Neural crest cell (in vitro differentiated cells): ENCODE data around the gene NFE2L1. TPM values are rescaled to one million over a fixed set of nuclear protein-coding genes. Genes with fewer than 3 reads are reported as not detected.
A peak's percentile ranks its signal among the peaks of the same experiment; 100 is the strongest.
"Not testable (repeated sequence)": the region's sequence is repeated elsewhere in the genome, so short reads cannot be mapped to it uniquely, and the experiment has no call there.

Experiments
- DNase-seq: peaks from one replicate; pipeline ENCODE4 v3.0.0; 2021; ENCODE audit warnings: low read depth, mixed read lengths, low spot score
- H3K27ac Mint-ChIP-seq: one replicate; pipeline ENCODE4 v1.8.0; 2021; ENCODE audit warnings: mild to moderate bottlenecking, mixed read lengths; ENCODE audit not compliant: unreplicated experiment
- H3K27me3 Mint-ChIP-seq: 2 replicates; pipeline ENCODE4 v1.8.0; 2021; ENCODE audit warnings: low read depth, mild to moderate bottlenecking, mixed read lengths
- H3K36me3 Mint-ChIP-seq: 2 replicates; pipeline ENCODE4 v1.8.0; 2021; ENCODE audit warnings: low read depth, mild to moderate bottlenecking, mixed read lengths
- H3K4me1 Mint-ChIP-seq: 2 replicates; pipeline ENCODE4 v1.8.0; 2021; ENCODE audit warnings: mixed read lengths
- H3K4me3 Mint-ChIP-seq: one replicate; pipeline ENCODE4 v1.8.0; 2021; ENCODE audit warnings: mild to moderate bottlenecking, mixed read lengths
- H3K9me3 Mint-ChIP-seq: 2 replicates; pipeline ENCODE4 v1.8.0; 2021; ENCODE audit warnings: mixed read lengths
- long read RNA-seq: library from polyadenylated mRNA; unstranded; transcript quantifications from one replicate; pipeline ENCODE4 v2.0.0, GENCODE V29; 2020
- total RNA-seq: library from RNA; stranded (reverse); gene quantifications from 2 replicates; pipeline ENCODE4 v1.2.1, GENCODE V29; 2021
- TF ChIP-seq, protein P1 (sequence below): fragments of 200-600 bp; sonication (generic); conservative IDR thresholded peaks from 2 replicates; pipeline ENCODE4 v1.5.0; 2021; ENCODE audit warnings: antibody characterized with exemption, mild to moderate bottlenecking

NFE2L1 gene, protein sequence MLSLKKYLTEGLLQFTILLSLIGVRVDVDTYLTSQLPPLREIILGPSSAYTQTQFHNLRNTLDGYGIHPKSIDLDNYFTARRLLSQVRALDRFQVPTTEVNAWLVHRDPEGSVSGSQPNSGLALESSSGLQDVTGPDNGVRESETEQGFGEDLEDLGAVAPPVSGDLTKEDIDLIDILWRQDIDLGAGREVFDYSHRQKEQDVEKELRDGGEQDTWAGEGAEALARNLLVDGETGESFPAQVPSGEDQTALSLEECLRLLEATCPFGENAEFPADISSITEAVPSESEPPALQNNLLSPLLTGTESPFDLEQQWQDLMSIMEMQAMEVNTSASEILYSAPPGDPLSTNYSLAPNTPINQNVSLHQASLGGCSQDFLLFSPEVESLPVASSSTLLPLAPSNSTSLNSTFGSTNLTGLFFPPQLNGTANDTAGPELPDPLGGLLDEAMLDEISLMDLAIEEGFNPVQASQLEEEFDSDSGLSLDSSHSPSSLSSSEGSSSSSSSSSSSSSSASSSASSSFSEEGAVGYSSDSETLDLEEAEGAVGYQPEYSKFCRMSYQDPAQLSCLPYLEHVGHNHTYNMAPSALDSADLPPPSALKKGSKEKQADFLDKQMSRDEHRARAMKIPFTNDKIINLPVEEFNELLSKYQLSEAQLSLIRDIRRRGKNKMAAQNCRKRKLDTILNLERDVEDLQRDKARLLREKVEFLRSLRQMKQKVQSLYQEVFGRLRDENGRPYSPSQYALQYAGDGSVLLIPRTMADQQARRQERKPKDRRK
- 121 and 131 TPM in 2 replicates for total RNA-seq
- long read RNA-seq, full-length matches to known transcripts, result 6 of 12 reads
- long read RNA-seq, partial matches to known transcripts, result 0 of 12 reads
- long read RNA-seq, other reads (novel, unspliced or antisense), result 6 of 12 reads

DNA sequence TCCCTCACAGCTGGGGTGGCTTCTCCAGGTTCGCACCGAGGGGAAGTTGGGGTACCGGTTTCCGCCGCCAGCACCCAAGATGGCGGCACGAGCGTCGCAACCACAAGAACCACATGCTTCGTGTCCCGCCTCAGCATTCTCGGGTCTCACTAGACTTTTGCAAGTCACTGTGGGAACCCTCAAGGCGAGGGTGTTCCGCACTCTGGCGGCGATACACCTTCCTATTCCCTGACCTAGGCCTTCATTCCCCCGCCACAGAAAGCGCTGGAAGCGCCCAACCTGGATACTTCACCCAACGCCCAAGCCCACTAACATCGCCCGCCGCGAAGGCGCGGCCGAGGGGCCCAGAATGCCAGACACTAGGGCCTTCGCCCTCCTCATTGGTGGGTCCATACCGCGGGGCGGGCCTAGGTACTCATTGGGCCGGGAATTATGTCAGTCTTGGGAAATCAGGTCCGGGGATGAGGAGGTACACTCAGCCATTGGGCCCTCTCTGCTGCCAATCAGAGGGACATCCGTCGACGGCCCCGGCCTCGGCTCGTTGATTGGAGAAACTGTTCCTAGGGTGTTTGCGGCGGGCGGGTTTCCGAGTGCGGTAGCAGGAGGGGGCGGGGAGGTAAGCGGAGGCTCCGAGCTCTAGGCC, at the start of gene NFE2L1:
Gene NFE2L1, plus strand, starts transcription at position 619 of the 643 bp plus-strand sequence. CDS start 2,760 bp downstream, outside the sequence.
- DNase-seq, result peak; percentile 93
- H3K27me3 Mint-ChIP-seq, result no peaks in the 10 kb centered on the region
- TF ChIP-seq, protein P1, sequence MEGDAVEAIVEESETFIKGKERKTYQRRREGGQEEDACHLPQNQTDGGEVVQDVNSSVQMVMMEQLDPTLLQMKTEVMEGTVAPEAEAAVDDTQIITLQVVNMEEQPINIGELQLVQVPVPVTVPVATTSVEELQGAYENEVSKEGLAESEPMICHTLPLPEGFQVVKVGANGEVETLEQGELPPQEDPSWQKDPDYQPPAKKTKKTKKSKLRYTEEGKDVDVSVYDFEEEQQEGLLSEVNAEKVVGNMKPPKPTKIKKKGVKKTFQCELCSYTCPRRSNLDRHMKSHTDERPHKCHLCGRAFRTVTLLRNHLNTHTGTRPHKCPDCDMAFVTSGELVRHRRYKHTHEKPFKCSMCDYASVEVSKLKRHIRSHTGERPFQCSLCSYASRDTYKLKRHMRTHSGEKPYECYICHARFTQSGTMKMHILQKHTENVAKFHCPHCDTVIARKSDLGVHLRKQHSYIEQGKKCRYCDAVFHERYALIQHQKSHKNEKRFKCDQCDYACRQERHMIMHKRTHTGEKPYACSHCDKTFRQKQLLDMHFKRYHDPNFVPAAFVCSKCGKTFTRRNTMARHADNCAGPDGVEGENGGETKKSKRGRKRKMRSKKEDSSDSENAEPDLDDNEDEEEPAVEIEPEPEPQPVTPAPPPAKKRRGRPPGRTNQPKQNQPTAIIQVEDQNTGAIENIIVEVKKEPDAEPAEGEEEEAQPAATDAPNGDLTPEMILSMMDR, result no peak
- H3K4me3 Mint-ChIP-seq, result peak within 1 kb of the TSS; percentile 90
- H3K9me3 Mint-ChIP-seq, result no peaks in the 10 kb centered on the region
- peak within 1 kb of the TSS; percentile 98 for H3K27ac Mint-ChIP-seq
- peaks cover 68% of the 10 kb centered on the region for H3K4me1 Mint-ChIP-seq
- peaks cover 5% of the 10 kb centered on the region for H3K36me3 Mint-ChIP-seq

DNA sequence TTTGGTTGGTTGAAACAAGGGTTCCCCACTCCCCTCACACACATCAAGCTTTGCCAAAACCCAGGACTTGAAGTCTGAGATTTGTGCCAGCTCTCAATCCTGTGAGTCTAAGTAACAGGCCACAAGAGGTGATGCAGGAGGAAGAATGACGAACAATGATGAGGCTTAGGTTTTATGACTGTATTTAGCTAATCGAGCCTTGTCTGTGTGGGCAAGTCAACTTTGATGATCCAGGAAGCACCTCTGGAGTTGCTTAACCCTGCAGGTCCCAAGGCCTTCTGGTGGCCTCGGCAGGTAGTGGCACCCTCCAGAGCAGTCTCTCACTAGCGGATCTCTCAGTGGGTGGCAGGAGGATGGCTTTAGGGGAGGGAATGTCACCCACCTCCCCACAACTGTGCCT, 48.6 kb upstream of the NFE2L1 start:
- peaks cover 7% of the 10 kb centered on the region for H3K27me3 Mint-ChIP-seq
- H3K36me3 Mint-ChIP-seq, result peaks cover 3% of the 10 kb centered on the region
- peak overlapping the region; percentile 89 for H3K27ac Mint-ChIP-seq
- H3K4me3 Mint-ChIP-seq, result peak overlapping the region; percentile 84
- DNase-seq, result no peak
- peaks cover 77% of the 10 kb centered on the region for H3K4me1 Mint-ChIP-seq
- TF ChIP-seq, protein P1, result no peak
- H3K9me3 Mint-ChIP-seq, result no peaks in the 10 kb centered on the region

DNA sequence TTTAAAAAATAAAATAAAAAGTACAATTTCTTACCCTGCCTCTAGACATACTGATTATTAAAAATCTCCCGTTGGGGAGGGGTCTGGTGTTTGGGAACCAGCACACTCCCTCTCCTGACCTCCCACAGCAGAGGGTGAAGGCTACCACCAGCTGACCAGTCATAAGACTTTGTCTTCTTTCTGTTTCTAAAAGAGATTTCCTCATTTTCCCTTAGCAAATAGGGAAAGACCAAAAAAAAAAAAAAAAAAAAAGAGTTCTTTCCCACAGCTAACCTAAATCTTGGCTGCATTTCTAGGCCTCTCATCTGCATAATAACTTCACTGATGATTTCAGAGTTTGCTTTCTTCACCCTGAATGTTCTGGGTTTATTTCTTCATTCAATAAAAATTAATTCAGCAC, 47.0 kb upstream of the NFE2L1 start:
- H3K9me3 Mint-ChIP-seq, result no peaks in the 10 kb centered on the region
- TF ChIP-seq, protein P1, result no peak
- H3K27ac Mint-ChIP-seq, result peak overlapping the region; percentile 98
- peaks cover 3% of the 10 kb centered on the region for H3K27me3 Mint-ChIP-seq
- DNase-seq, result no peak
- H3K4me3 Mint-ChIP-seq, result peak overlapping the region; percentile 71
- H3K4me1 Mint-ChIP-seq, result peaks cover 74% of the 10 kb centered on the region
- peaks cover 3% of the 10 kb centered on the region for H3K36me3 Mint-ChIP-seq

DNA sequence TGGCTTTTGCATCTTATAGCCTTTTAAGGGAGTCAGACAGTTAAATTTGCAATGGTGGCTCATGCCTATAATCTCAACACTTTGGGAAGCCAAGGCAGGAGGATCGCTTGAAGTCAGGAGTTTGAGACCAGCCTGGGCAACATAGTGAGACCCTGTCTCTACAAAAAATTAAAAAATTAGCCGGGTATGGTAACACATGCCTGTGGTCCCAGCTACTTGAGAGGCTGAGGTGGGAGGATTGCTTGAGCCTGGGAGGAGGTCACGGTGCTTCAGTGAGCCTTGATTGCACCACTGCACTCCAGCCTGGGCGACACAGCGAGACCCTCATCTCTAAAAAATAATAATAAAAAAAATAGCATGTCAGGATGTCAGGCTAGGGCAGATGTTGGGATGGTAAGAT, 46.5 kb upstream of the NFE2L1 start:
- H3K27me3 Mint-ChIP-seq, H3K9me3 Mint-ChIP-seq, H3K36me3 Mint-ChIP-seq, DNase-seq: not testable (repeated sequence)
- Mint-ChIP-seq H3K4me3 (peak overlapping the region; percentile 71), H3K27ac (peak overlapping the region; percentile 98), H3K4me1 (peaks cover 72% of the 10 kb centered on the region)

DNA sequence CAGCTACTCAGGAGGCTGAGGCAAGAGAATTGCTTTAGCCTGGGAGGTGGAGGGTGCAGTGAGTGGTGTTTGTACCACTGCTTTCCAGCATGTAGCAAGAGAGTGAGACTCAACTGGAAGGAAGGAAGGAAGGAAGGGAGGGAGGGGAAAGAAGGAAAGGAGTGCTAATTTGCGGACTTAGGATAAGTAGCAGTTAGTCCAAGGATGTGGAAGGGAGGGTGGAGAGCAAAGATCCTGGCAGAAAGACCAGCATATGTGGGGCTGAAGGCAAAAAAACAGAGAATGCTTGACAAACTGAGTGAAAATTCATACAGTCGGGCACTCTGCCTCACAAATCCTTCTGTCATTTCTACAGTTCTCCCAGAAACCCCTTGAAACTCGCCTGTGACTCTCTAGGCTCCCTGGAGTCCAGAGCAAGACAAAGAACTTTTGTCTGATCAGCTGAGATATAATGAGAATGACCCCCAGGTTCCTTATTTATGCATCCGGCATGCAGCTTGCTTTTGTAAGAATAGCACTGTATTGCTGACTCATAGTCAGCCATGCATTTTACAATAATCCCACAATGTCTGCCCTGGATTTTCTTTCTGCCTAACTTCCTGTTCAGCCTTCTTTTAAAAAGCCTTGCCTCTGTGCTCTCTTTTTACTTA, 45.8 kb upstream of the NFE2L1 start:
- Mint-ChIP-seq H3K9me3 (no peaks in the 10 kb centered on the region), H3K4me1 (peaks cover 77% of the 10 kb centered on the region), H3K4me3 (peak overlapping the region; percentile 68), H3K27me3 (peaks cover 3% of the 10 kb centered on the region), H3K27ac (peak overlapping the region; percentile 98), H3K36me3 (peaks cover 3% of the 10 kb centered on the region)
- no peak for DNase-seq
- TF ChIP-seq, protein P1, result no peak
